ENCODE data around the gene TBC1D8.

The TBC1D8 gene

GRCh38 chr2:100972452-100972851 is 178.7 kb downstream of the TBC1D8 start:
- no peak for DNase-seq

DNA sequence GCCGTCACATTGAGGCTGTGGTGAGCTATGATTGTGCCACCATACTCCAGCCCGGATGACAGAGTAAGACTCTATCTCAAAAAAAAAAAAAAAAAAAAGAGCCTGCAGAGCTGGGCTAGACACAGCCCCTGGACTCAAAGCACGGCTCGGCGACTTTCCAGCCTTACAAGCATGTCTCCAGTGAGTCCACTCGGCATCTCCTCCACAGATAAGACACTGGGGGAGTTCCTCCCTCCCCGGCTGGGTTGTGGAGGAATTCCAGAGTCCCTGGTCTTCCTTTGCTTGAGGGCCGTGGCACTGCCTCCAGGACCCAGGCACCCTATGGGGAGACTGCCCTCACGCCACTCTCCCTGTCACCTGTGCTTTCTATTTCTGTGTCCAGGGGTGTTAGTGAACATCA is 180.0 kb downstream of the TBC1D8 start:
- DNase-seq: no peak

DNA sequence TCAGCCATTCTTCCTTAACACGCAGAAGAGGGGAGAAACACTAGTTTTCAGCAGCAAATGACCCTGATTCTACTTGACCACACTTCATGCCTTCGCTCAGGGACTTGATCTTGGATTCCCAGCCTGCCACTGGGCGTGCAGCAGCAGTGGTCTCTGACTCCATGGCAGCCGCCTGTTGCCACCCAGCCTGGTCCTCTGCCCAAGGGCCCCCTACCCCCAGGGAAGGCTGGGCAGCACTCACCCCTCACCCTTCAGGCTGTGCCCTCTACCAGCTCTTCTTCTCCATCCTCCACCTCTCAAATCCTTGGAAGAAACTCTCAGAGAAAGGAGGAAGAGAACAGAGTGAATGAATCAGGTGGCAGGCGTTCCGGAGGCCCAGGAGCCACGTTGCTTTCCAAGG is 181.2 kb downstream of the TBC1D8 start:
- no peak for DNase-seq

DNA sequence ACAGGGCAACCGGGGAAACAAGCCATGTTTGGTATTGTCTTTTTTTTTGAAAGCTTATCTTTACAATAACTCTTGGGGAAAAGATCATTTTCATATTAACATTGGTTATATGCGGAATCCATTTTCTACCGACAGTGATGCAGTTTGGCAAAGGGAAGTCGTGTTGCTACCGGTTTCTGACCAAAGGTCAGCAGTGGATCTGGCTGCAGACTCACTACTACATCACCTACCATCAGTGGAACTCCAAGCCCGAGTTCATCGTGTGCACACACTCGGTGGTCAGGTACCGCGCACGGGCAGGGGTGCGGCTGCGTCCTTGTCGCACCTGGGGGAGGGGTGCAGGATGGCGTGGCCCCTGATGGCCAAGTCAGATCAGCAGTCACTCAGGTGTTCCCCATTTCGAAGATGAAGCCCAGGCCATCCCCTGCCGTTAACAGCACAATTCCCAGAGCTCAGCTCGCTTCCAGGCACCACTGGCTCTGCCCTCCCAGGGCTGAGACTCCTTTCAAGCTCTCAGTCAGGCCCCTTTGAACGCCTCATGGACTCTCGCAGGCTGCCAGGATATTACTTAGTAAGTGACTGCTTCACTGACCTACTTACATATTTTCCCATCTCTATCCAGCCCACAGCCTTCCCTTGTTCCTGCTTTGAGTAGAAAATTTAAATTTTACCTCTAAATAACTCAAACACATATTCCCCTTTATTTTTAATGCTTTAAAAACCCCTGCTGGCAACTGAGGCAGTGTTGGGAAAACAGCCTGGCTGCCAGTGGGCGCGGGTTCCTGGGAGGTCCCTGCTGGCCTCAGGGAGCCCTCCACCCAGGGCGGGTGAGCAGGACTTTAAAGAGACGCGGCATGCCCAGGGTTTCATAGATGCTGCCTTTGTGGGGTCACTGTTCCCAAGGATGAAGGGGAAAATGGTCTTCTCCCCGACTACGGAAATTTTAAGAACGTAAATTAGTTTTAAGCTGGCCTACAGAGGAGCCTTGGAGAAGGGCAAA is 182.7 kb downstream of the TBC1D8 start:
- DNase-seq: no peak

- no peak for DNase-seq
These were observed 183.5 kb downstream of the TBC1D8 start for GRCh38 chr2:100967716-100968115.

DNA sequence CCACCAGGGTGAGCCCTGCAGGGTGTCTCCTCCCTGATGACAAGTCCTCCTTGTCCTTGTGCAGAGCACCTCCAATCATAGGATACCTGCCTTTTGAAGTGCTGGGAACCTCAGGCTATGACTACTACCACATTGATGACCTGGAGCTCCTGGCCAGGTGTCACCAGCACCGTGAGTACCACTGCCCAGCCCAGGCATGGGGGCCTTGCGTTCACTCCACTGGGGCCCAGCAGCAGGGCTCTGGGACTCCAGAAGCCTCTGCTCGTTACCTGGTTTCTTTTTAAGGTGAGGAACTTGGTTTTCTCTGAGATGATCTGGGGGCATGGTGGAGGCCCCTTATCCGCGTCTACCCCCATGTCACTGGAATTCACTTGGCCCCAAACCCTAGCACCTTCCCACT is 185.6 kb downstream of the TBC1D8 start:
- no peak for DNase-seq

- DNase-seq: no peak
These were observed 186.5 kb downstream of the TBC1D8 start for GRCh38 chr2:100964681-100965169.

DNA sequence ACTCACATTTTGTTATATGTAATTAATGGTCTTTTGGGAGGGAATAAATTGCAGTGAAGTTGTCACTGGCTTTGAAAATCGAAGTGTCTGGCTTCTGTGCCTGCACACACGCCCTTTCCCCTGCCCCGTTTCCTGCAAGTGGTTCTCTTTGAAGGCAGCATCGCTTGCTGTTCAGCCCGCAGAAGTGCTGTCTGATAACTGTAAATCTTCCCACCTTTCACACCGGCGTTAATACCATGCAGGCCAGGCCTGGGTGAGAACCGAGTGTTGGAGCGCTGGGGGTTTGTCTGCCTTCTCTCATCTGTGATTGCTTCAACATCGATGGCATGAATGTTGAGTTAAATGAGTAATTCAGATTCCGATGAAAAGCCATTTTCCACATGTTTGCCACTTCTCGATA is 187.0 kb downstream of the TBC1D8 start:
- DNase-seq: no peak

- no peak for DNase-seq
These were observed 188.2 kb downstream of the TBC1D8 start for GRCh38 chr2:100963026-100963375.

- no peak for DNase-seq
These were observed 188.7 kb downstream of the TBC1D8 start for GRCh38 chr2:100962366-100963025.

DNA sequence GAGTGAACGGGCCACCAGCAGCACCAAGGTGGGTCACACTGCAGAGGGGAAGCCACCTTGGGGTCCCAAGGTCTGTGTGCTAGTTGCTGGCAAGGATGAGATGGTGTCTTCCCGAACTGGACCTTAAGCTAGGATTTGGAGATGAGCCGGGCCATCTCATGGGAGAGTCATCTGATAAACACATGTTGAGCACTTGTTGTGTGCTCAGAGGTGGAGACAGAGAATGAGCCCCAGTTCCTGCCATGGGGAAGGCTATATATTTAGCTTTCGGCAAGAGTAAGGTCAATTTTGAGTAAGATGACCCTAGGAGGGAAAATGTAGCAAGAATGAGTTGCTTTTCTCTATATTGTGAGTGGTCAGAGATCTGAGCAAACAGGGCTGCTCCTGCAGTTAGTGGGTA is 190.5 kb downstream of the TBC1D8 start:
- no peak for DNase-seq

- no peak for DNase-seq
These were observed 191.8 kb downstream of the TBC1D8 start for GRCh38 chr2:100959225-100959880.

DNA sequence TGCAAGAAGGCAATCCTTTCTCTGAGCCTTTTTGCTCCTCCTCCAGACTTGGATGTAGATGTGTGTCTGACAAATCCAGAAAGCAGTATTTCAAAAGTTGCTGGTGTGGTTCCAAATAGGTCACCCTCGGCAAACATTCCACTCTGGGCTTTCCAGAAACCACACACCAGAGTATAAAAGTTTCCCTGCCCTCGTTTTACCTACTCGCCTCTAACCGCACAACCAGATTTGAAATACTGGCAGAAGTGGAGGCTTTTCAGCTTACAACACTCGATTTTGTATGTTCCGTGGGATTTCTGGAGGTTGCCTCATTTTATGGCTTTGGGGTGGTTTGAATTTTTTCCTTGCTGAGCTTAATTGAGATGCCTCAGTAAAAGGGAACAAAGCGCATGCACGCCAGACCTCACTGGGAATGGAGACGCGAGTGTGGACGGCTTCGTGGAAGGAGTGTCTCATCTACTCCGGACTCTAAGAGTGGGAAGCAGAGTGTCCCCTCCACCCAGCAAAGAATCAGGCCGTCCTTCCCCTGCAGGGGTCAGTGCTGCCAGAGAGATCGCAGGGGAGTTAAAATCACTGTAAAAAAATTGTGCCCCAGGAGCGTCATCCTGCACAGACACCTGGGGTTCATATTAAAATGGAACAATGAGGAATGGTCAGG is 193.1 kb downstream of the TBC1D8 start:
- peak; percentile 67 for DNase-seq
